IMR-90 (cell line): ENCODE data around the gene ZNF519. TPM values are rescaled to one million over a fixed set of nuclear protein-coding genes. Genes with fewer than 3 reads are reported as not detected.

ENCODE experiments used
- ATAC-seq: fragments of 200-7000 bp; cut with Tn5 transposase; 2 replicates; pipeline ENCODE4 v1.9.1; 2020; ENCODE audit warnings: low read depth, mild to moderate bottlenecking, moderate library complexity
- BruUV-seq: library from RNA; stranded (reverse); fragments of 400-500 nt; replicated peaks from 2 replicates; lab custom pipeline; 2021; lab: Mats Ljungman, UMichigan
- CTCF ChIA-PET: fragments of 300-600 bp; formaldehyde crosslinking; extraction: SDS; loops from one replicate; lab custom pipeline; 2021; ENCODE audit warnings: antibody characterized with exemption; lab: Yijun Ruan, JAX
- POLR2A ChIA-PET: fragments of 300-600 bp; sonication (Branson Sonifier 250); formaldehyde crosslinking; loops from one replicate; lab custom pipeline; 2022; ENCODE audit warnings: antibody characterized with exemption; ENCODE audit not compliant: unreplicated experiment; lab: Charles Lee
- DNase-seq: peaks from one replicate; pipeline ENCODE4 v3.0.0; 2013
- H2AFZ ChIP-seq: replicated peaks from 2 replicates; pipeline ENCODE3; 2013; ENCODE audit warnings: low read length, mild to moderate bottlenecking; ENCODE audit not compliant: poor library complexity
- H2AK5ac ChIP-seq: 2 replicates; pipeline ENCODE4 v1.6.1; 2013; ENCODE audit warnings: low read depth, low read length, inconsistent platforms
- H2AK9ac ChIP-seq: replicated peaks from 2 replicates; pipeline ENCODE3; 2013; ENCODE audit warnings: mild to moderate bottlenecking, low read depth, low read length, moderate library complexity; ENCODE audit not compliant: poor library complexity
- H2BK120ac ChIP-seq: 2 replicates; pipeline ENCODE4 v1.6.1; 2013; ENCODE audit warnings: low read depth, low read length, inconsistent platforms
- H2BK15ac ChIP-seq: 3 replicates; pipeline ENCODE4 v1.6.1; 2013; ENCODE audit warnings: low read depth, low read length, inconsistent platforms
- H2BK20ac ChIP-seq: 2 replicates; pipeline ENCODE4 v1.6.1; 2013; ENCODE audit warnings: low read depth, mild to moderate bottlenecking, inconsistent platforms, low read length, moderate library complexity
- H2BK5ac ChIP-seq: 2 replicates; pipeline ENCODE4 v1.6.1; 2013; ENCODE audit warnings: mild to moderate bottlenecking, low read depth, low read length, inconsistent platforms; ENCODE audit not compliant: poor library complexity, severe bottlenecking
- H3K14ac ChIP-seq: replicated peaks from 2 replicates; pipeline ENCODE4 v1.6.1; 2013; ENCODE audit warnings: low read depth, low read length, inconsistent platforms
- H3K18ac ChIP-seq: 2 replicates; pipeline ENCODE4 v1.6.1; 2013; ENCODE audit warnings: low read depth, low read length, control low read depth
- H3K23ac ChIP-seq: 2 replicates; pipeline ENCODE4 v1.6.1; 2013; ENCODE audit warnings: low read depth, low read length, inconsistent platforms
- H3K27ac ChIP-seq: 2 replicates; pipeline ENCODE4 v1.5.1; 2013; ENCODE audit warnings: mild to moderate bottlenecking, control low read depth, low read length; ENCODE audit not compliant: insufficient read depth
- H3K27me3 ChIP-seq: 2 replicates; pipeline ENCODE4 v1.6.1; 2013; ENCODE audit warnings: low read length; ENCODE audit not compliant: control insufficient read depth, insufficient read depth
- H3K36me3 ChIP-seq: 2 replicates; pipeline ENCODE4 v1.6.1; 2013; ENCODE audit warnings: low read length, mixed read lengths; ENCODE audit not compliant: control insufficient read depth, insufficient read depth
- H3K4ac ChIP-seq: 2 replicates; pipeline ENCODE4 v1.6.1; 2013; ENCODE audit warnings: low read depth, low read length, inconsistent platforms
- H3K4me1 ChIP-seq: 2 replicates; pipeline ENCODE4 v1.6.1; 2013; ENCODE audit warnings: low read length, mixed read lengths; ENCODE audit not compliant: control insufficient read depth, insufficient read depth
- H3K4me2 ChIP-seq: 2 replicates; pipeline ENCODE4 v1.6.1; 2013; ENCODE audit warnings: low read depth, mild to moderate bottlenecking, control low read depth, low read length, moderate library complexity
- H3K4me3 ChIP-seq: 2 replicates; pipeline ENCODE4 v1.5.1; 2013; ENCODE audit warnings: low read depth, mild to moderate bottlenecking, control low read depth, low read length, moderate library complexity; ENCODE audit not compliant: insufficient read depth
- H3K56ac ChIP-seq: 2 replicates; pipeline ENCODE4 v1.6.1; 2013; ENCODE audit warnings: low read length, inconsistent platforms; ENCODE audit not compliant: insufficient read depth; ENCODE audit errors: extremely low read depth
- H3K79me1 ChIP-seq, 2 experiments: 2 replicates each; pipeline ENCODE4 v1.6.1; 2013; ENCODE audit warnings: low read length in 2 of 2, inconsistent platforms in 1 of 2, low read depth in 1 of 2
- H3K9ac ChIP-seq: 2 replicates; pipeline ENCODE4 v1.6.1; 2013; ENCODE audit warnings: low read depth, low read length, control low read depth
- H3K9me1 ChIP-seq: 2 replicates; pipeline ENCODE4 v1.6.1; 2013; ENCODE audit warnings: low read length, inconsistent platforms; ENCODE audit not compliant: insufficient read depth
- H3K9me3 ChIP-seq: 2 replicates; pipeline ENCODE4 v1.6.1; 2013; ENCODE audit warnings: low read length; ENCODE audit not compliant: control insufficient read depth, insufficient read depth
- H4K20me1 ChIP-seq: 2 replicates; pipeline ENCODE4 v1.6.1; 2013; ENCODE audit warnings: low read length, inconsistent platforms; ENCODE audit not compliant: insufficient read depth
- H4K5ac ChIP-seq: 2 replicates; pipeline ENCODE4 v1.6.1; 2013; ENCODE audit warnings: mild to moderate bottlenecking, low read depth, low read length, control low read depth
- H4K8ac ChIP-seq, 2 experiments: 2 replicates each; pipeline ENCODE4 v1.6.1; 2013; ENCODE audit warnings: low read depth in 2 of 2, low read length in 2 of 2, control low read depth in 1 of 2, inconsistent platforms in 1 of 2
- H4K91ac ChIP-seq: 2 replicates; pipeline ENCODE4 v1.6.1; 2013; ENCODE audit warnings: low read depth, low read length, inconsistent platforms; ENCODE audit not compliant: insufficient read depth
- BHLHE40 ChIP-seq: fragments of 150-350 bp; IDR thresholded peaks from 2 replicates; pipeline ENCODE4 v1.6.1; 2016; ENCODE audit warnings: mild to moderate bottlenecking, low read depth, low read length
- CEBPB ChIP-seq: IDR thresholded peaks from 2 replicates; pipeline ENCODE4 v1.6.1; 2012; ENCODE audit warnings: low read depth, low read length, improper control_type of control experiment
- CHD1 ChIP-seq: IDR thresholded peaks from 2 replicates; pipeline ENCODE4 v1.6.1; 2012; ENCODE audit warnings: low read depth, low read length, improper control_type of control experiment
- FOS ChIP-seq: fragments of 150-350 bp; IDR thresholded peaks from 2 replicates; pipeline ENCODE4 v1.6.1; 2016; ENCODE audit warnings: low read depth, low read length
- MAFK ChIP-seq: IDR thresholded peaks from 2 replicates; pipeline ENCODE4 v1.6.1; 2012; ENCODE audit warnings: low read depth, low read length, improper control_type of control experiment
- MAZ ChIP-seq: IDR thresholded peaks from 2 replicates; pipeline ENCODE4 v1.6.1; 2012; ENCODE audit warnings: low read depth, mild to moderate bottlenecking, low read length, improper control_type of control experiment, moderate library complexity, borderline replicate concordance
- MXI1 ChIP-seq: IDR thresholded peaks from 2 replicates; pipeline ENCODE4 v1.6.1; 2012; ENCODE audit warnings: low read depth, mild to moderate bottlenecking, low read length, moderate library complexity, borderline replicate concordance
- NFE2L2 ChIP-seq: fragments of 150-350 bp; IDR thresholded peaks from 2 replicates; pipeline ENCODE4 v1.6.1; 2016; ENCODE audit warnings: low read depth, mild to moderate bottlenecking, low read length
- POLR2A ChIP-seq: IDR thresholded peaks from 2 replicates; pipeline ENCODE4 v1.6.1; 2012; ENCODE audit warnings: mild to moderate bottlenecking, low read depth, low read length
- RCOR1 ChIP-seq: IDR thresholded peaks from 2 replicates; pipeline ENCODE4 v1.6.1; 2012; ENCODE audit warnings: mild to moderate bottlenecking, low read length, improper control_type of control experiment; ENCODE audit not compliant: insufficient replicate concordance
- RFX5 ChIP-seq: IDR thresholded peaks from 2 replicates; pipeline ENCODE4 v1.8.0; 2012; ENCODE audit warnings: low read depth, mild to moderate bottlenecking, low read length, moderate library complexity
- SMC3 ChIP-seq: fragments of 150-350 bp; IDR thresholded peaks from 2 replicates; pipeline ENCODE4 v1.6.1; 2016; ENCODE audit warnings: low read depth, mild to moderate bottlenecking, antibody characterized with exemption, low read length, moderate library complexity
- WGBS, 2 experiments: methylation state at CpG; one replicate each; pipeline versions ENCODE4 v1.1.5 to v1.1.7; 2013; ENCODE audit warnings: missing lambda C conversion rate in 2 of 2; ENCODE audit not compliant: insufficient read length in 1 of 2; ENCODE audit errors: extremely low coverage in 2 of 2; 5-methylcytosine and 5-hydroxymethylcytosine counted together
- dilution Hi-C: fragments of 300-500 bp; cut with HindIII; formaldehyde crosslinking; loops from one replicate; pipeline ENCODE4 v1.14.3; 2018; ENCODE audit warnings: low sequenced_read_pairs; ENCODE audit not compliant: unreplicated experiment
- in situ Hi-C: fragments of 300-500 bp; cut with MboI; formaldehyde crosslinking; loops from 3 replicates; pipeline ENCODE4 v1.14.3; 2019; ENCODE audit warnings: low sequenced_read_pairs, inconsistent platforms, mixed read lengths
- intact Hi-C: fragments of 100-400 bp; cut with micrococcal nuclease; formaldehyde crosslinking; loops from 2 replicates; pipeline ENCODE4 v1.10.0; 2022
- polyA plus RNA-seq, 3 experiments: library from polyadenylated mRNA; depleted of rRNA; stranded (reverse); fragments of >200 nt; gene quantifications; 2 replicates each; pipeline ENCODE4 v1.2.3, GENCODE V29; 2012; ENCODE audit warnings: low replicate concordance in 1 of 3
- total RNA-seq: library from RNA; depleted of rRNA; stranded (reverse); fragments of >200 nt; gene quantifications from 2 replicates; pipeline ENCODE4 v1.2.3, GENCODE V29; 2012
- TF ChIP-seq, protein P1 (sequence below): fragments of 150-350 bp; IDR thresholded peaks from 2 replicates; pipeline ENCODE4 v1.6.1; 2016; ENCODE audit warnings: low read depth, mild to moderate bottlenecking, low read length, moderate library complexity, borderline replicate concordance
- TF ChIP-seq, protein P2 (sequence below): fragments of 150-350 bp; IDR thresholded peaks from 2 replicates; pipeline ENCODE4 v1.6.1; 2017; ENCODE audit warnings: mild to moderate bottlenecking, antibody characterized with exemption, low read length, low read depth

Gene ZNF519
- total and polyA plus RNA-seq, 2 of the 4 experiments (the other 2 are of a cell fraction): 2.3 to 4.7 TPM

DNA sequence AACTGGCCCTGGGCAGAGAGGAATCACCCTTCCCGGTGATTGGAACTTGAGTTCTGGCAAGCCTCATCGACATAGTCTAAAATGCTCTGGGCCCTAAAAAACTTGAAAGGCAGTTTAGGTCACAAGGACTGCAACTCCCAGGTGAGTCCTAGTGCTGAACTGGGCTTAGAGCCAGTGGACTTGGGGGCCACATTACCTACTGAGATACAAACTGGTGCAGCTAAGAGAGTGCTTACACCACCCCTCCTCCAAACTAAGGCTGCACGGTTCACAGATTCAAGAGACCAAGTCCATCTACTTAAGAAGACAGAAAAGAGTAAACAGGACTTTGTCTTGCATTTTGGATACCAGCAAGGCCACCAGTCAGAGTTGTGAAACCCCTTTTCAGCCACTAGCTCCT lies 25.3 kb downstream of the ZNF519 start:
- Histone ChIP-seq H3K56ac (no peak overlapping the region), H2AFZ (no peak overlapping the region), H3K4me3 (no peak overlapping the region), H3K27me3 (no peaks in the 10 kb centered on the region), H3K9me1 (no peaks in the 10 kb centered on the region), H4K91ac (no peak overlapping the region), H2BK5ac (no peak overlapping the region), H4K5ac (no peak overlapping the region), H3K79me1 (no peaks in the 10 kb centered on the region), H3K4ac (no peak overlapping the region), H4K8ac (no peak overlapping the region), H2BK20ac (no peak overlapping the region), H2AK5ac (no peak overlapping the region), H3K27ac (no peak overlapping the region), H2AK9ac (no peak overlapping the region), H3K4me1 (no peaks in the 10 kb centered on the region), H2BK120ac (no peak overlapping the region), H3K9me3 (peaks cover 13% of the 10 kb centered on the region; the same call in 1 of the 2 replicates), H2BK15ac (no peak overlapping the region), H3K23ac (no peak overlapping the region), H3K18ac (no peak overlapping the region), H3K14ac (no peak overlapping the region), H3K36me3 (no peaks in the 10 kb centered on the region), H3K9ac (no peak overlapping the region), H3K4me2 (no peak overlapping the region), H4K20me1 (no peaks in the 10 kb centered on the region)
- dilution Hi-C loops (no loop called here), intact Hi-C loops (no loop called here), in situ Hi-C loops (no loop called here)
- 80% methylated on average over 1 of the region's 3 CpGs; no CpG with 5 or more reads in 1 of the 2 experiments for WGBS, 2 experiments
- no TSS peak for BruUV-seq
- ChIA-PET POLR2A (no interaction called here), CTCF (no interaction called here)
- no peak for TF ChIP-seq RFX5
- no peak for TF ChIP-seq CEBPB
- no peak for TF ChIP-seq MXI1
- TF ChIP-seq, protein P1, sequence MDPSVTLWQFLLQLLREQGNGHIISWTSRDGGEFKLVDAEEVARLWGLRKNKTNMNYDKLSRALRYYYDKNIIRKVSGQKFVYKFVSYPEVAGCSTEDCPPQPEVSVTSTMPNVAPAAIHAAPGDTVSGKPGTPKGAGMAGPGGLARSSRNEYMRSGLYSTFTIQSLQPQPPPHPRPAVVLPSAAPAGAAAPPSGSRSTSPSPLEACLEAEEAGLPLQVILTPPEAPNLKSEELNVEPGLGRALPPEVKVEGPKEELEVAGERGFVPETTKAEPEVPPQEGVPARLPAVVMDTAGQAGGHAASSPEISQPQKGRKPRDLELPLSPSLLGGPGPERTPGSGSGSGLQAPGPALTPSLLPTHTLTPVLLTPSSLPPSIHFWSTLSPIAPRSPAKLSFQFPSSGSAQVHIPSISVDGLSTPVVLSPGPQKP: no peak
- no peak for TF ChIP-seq FOS
- TF ChIP-seq RCOR1: no peak
- TF ChIP-seq NFE2L2: no peak
- no peak for TF ChIP-seq MAFK
- TF ChIP-seq CHD1: no peak
- no peak for TF ChIP-seq MAZ
- TF ChIP-seq SMC3: no peak
- no peak for TF ChIP-seq BHLHE40
- no peak for TF ChIP-seq POLR2A
- TF ChIP-seq, protein P2, sequence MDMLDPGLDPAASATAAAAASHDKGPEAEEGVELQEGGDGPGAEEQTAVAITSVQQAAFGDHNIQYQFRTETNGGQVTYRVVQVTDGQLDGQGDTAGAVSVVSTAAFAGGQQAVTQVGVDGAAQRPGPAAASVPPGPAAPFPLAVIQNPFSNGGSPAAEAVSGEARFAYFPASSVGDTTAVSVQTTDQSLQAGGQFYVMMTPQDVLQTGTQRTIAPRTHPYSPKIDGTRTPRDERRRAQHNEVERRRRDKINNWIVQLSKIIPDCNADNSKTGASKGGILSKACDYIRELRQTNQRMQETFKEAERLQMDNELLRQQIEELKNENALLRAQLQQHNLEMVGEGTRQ: no peak
- ATAC-seq (no peak), DNase-seq (no peak)
